ENCODE results near the gene PSMB10. TPM values are rescaled to one million over a fixed set of nuclear protein-coding genes. Genes with fewer than 3 reads are reported as not detected.

PSMB10 gene
- total and polyA plus RNA-seq, 2 of the 4 experiments (the other 2 are of a cell fraction) = 28.7 to 36.7 TPM

GRCh38 chr16:67936880-67937605 lies 393 bp upstream of the PSMB10 start (continued):
- TF ChIP-seq CTCF (conservative IDR thresholded peaks at IDR 0.05; ENCODE audit: low read depth, low read length) = no peak

All from IMR-90 (cell line).